H1 (cell line): Measurements from ENCODE around the gene RAD52. TPM values are rescaled to one million over a fixed set of nuclear protein-coding genes. Genes with fewer than 3 reads are reported as not detected.

ENCODE experiments used
- CTCF ChIA-PET: fragments of 300-600 bp; sonication (Branson Sonifier 250); formaldehyde crosslinking; loops from one replicate; lab custom pipeline; 2021; ENCODE audit not compliant: partially characterized antibody; lab: Charles Lee
- POLR2A ChIA-PET: fragments of 300-600 bp; sonication (Branson Sonifier 250); formaldehyde crosslinking; loops from one replicate; lab custom pipeline; 2021; ENCODE audit warnings: inconsistent platforms; ENCODE audit not compliant: partially characterized antibody; lab: Charles Lee
- DNase-seq, 2 experiments: peaks; one replicate each; pipeline versions ENCODE4 v3.0.0 to v3.0.0-alpha.2; 2010 to 2022; ENCODE audit warnings: low spot score in 2 of 2, low read depth in 1 of 2, mixed read lengths in 1 of 2
- FAIRE-seq: peaks from 2 replicates; lab custom pipeline; 2011; peaks lifted over from hg19 to GRCh38; lab: Jason Lieb, UNC
- H2AFZ ChIP-seq: 2 replicates; pipeline ENCODE4 v1.8.1; 2012; ENCODE audit warnings: low read length, inconsistent platforms
- H2AK5ac ChIP-seq: 2 replicates; pipeline ENCODE4 v1.6.1; 2013; ENCODE audit warnings: low read depth, low read length
- H2BK120ac ChIP-seq: replicated peaks from 2 replicates; pipeline ENCODE3; 2013; ENCODE audit warnings: low read depth, low read length, inconsistent platforms
- H2BK12ac ChIP-seq: 2 replicates; pipeline ENCODE4 v1.6.1; 2013; ENCODE audit warnings: low read depth, low read length
- H2BK15ac ChIP-seq: 2 replicates; pipeline ENCODE4 v1.6.1; 2013; ENCODE audit warnings: low read length
- H2BK20ac ChIP-seq: 2 replicates; pipeline ENCODE4 v1.6.1; 2013; ENCODE audit warnings: low read length
- H2BK5ac ChIP-seq: 2 replicates; pipeline ENCODE4 v1.6.1; 2013; ENCODE audit warnings: low read depth, low read length
- H3K14ac ChIP-seq: 2 replicates; pipeline ENCODE4 v1.6.1; 2013; ENCODE audit warnings: inconsistent platforms; ENCODE audit not compliant: insufficient read length
- H3K18ac ChIP-seq: 2 replicates; pipeline ENCODE4 v1.6.1; 2013; ENCODE audit warnings: low read length; ENCODE audit errors: extremely low read depth
- H3K23ac ChIP-seq: 2 replicates; pipeline ENCODE4 v1.6.1; 2013; ENCODE audit warnings: inconsistent platforms; ENCODE audit not compliant: insufficient read length
- H3K23me2 ChIP-seq: 2 replicates; pipeline ENCODE4 v1.6.1; 2013; ENCODE audit warnings: low read depth, low read length
- H3K27ac ChIP-seq: 2 replicates; pipeline ENCODE4 v1.6.1; 2011; ENCODE audit warnings: low read depth, low read length, inconsistent platforms
- H3K27me3 ChIP-seq, 4 experiments: replicated peaks in 1 of 4; 1 replicate in 1 of 4; 2 replicates in 3 of 4; pipeline versions ENCODE4 v1.6.1 to v1.8.1; 2011 to 2013; ENCODE audit warnings: low read length in 3 of 4, mild to moderate bottlenecking in 3 of 4, inconsistent platforms in 2 of 4, mixed read lengths in 2 of 4, moderate library complexity in 1 of 4; ENCODE audit not compliant: control insufficient read depth in 3 of 4, insufficient read depth in 3 of 4; ENCODE audit errors: extremely low read depth in 1 of 4
- H3K36me3 ChIP-seq, 4 experiments: 2 replicates each; pipeline versions ENCODE4 v1.6.1 to v1.8.1; 2011 to 2013; ENCODE audit warnings: mild to moderate bottlenecking in 4 of 4, low read length in 3 of 4, moderate library complexity in 2 of 4, control low read depth in 1 of 4, inconsistent platforms in 1 of 4; ENCODE audit not compliant: insufficient read depth in 4 of 4, control insufficient read depth in 2 of 4
- H3K4ac ChIP-seq: replicated peaks from 2 replicates; pipeline ENCODE3; 2013; ENCODE audit warnings: low read length, low read depth, mixed read lengths, inconsistent platforms; ENCODE audit not compliant: insufficient read length
- H3K4me1 ChIP-seq, 4 experiments: replicated peaks in 1 of 4; 1 replicate in 1 of 4; 2 replicates in 3 of 4; pipeline versions ENCODE4 v1.6.1 to v1.8.1; 2011 to 2013; ENCODE audit warnings: low read length in 3 of 4, inconsistent platforms in 2 of 4, mixed read lengths in 1 of 4; ENCODE audit not compliant: insufficient read depth in 4 of 4, control insufficient read depth in 3 of 4
- H3K4me2 ChIP-seq, 2 experiments: 2 replicates each; pipeline versions ENCODE4 v1.6.1 to v1.8.1; 2011 to 2013; ENCODE audit warnings: low read depth in 2 of 2, low read length in 2 of 2, control low read depth in 1 of 2, inconsistent platforms in 1 of 2, mild to moderate bottlenecking in 1 of 2; ENCODE audit not compliant: insufficient read depth in 1 of 2
- H3K4me3 ChIP-seq, 4 experiments: fragments of 200-600, 300-600 bp in 1 of 4; sonication (generic), shearing (Covaris generic), sonication (Bioruptor Twin) in 1 of 4; 2 replicates each; pipeline versions ENCODE4 v1.5.1 to v1.8.1; 2011 to 2016; ENCODE audit warnings: low read length in 4 of 4, low read depth in 3 of 4, control low read depth in 2 of 4, inconsistent platforms in 2 of 4, mild to moderate bottlenecking in 2 of 4, mixed read lengths in 1 of 4, moderate library complexity in 1 of 4; ENCODE audit not compliant: insufficient read depth in 2 of 4; ENCODE audit errors: extremely low read depth in 1 of 4
- H3K56ac ChIP-seq: replicated peaks from 2 replicates; pipeline ENCODE3; 2013; ENCODE audit warnings: low read depth, mild to moderate bottlenecking, mixed read lengths, low read length, inconsistent platforms; ENCODE audit not compliant: insufficient read length
- H3K79me1 ChIP-seq: 2 replicates; pipeline ENCODE4 v1.6.1; 2013; ENCODE audit warnings: low read depth, low read length, control low read depth
- H3K79me2 ChIP-seq, 2 experiments: 2 replicates each; pipeline versions ENCODE4 v1.6.1 to v1.8.1; 2012 to 2013; ENCODE audit warnings: low read length in 2 of 2, mild to moderate bottlenecking in 2 of 2, inconsistent platforms in 1 of 2; ENCODE audit not compliant: insufficient read depth in 2 of 2, control insufficient read depth in 1 of 2
- H3K9ac ChIP-seq, 4 experiments: replicated peaks in 1 of 4; 1 replicate in 1 of 4; 2 replicates in 3 of 4; pipeline versions ENCODE4 v1.6.1 to v1.8.1; 2011 to 2013; ENCODE audit warnings: low read depth in 3 of 4, low read length in 3 of 4, control low read depth in 2 of 4, mild to moderate bottlenecking in 2 of 4, moderate library complexity in 2 of 4, inconsistent platforms in 1 of 4; ENCODE audit errors: extremely low read depth in 1 of 4
- H3K9me3 ChIP-seq, 2 experiments: 2 replicates each; pipeline versions ENCODE4 v1.6.1 to v1.8.1; 2012 to 2013; ENCODE audit warnings: mild to moderate bottlenecking in 2 of 2, moderate library complexity in 2 of 2, control low read depth in 1 of 2, inconsistent platforms in 1 of 2, low read depth in 1 of 2, low read length in 1 of 2, mixed read lengths in 1 of 2; ENCODE audit not compliant: insufficient read depth in 2 of 2
- H4K20me1 ChIP-seq, 2 experiments: replicated peaks in 1 of 2; 2 replicates each; pipeline versions ENCODE3 to v1.8.1; 2011 to 2013; ENCODE audit warnings: inconsistent platforms in 2 of 2, low read length in 2 of 2, mild to moderate bottlenecking in 1 of 2; ENCODE audit not compliant: insufficient read depth in 2 of 2, control insufficient read depth in 1 of 2
- H4K5ac ChIP-seq: 2 replicates; pipeline ENCODE4 v1.6.1; 2013; ENCODE audit warnings: low read length, low read depth, mixed read lengths, inconsistent platforms; ENCODE audit not compliant: insufficient read length
- H4K8ac ChIP-seq: 2 replicates; pipeline ENCODE4 v1.8.0; 2013; ENCODE audit warnings: mild to moderate bottlenecking, moderate library complexity, low read length, inconsistent platforms; ENCODE audit not compliant: insufficient read depth; ENCODE audit errors: extremely low read depth
- H4K91ac ChIP-seq: replicated peaks from 2 replicates; pipeline ENCODE3; 2013; ENCODE audit warnings: low read length, mixed read lengths, inconsistent platforms; ENCODE audit not compliant: insufficient read length
- CBX5 ChIP-seq: fragments of 300-800, 300-1000 bp; sonication (generic); IDR thresholded peaks from 2 replicates; pipeline ENCODE4 v1.7.1; 2016; ENCODE audit warnings: antibody characterized with exemption, low read length, low read depth
- POU5F1 ChIP-seq: IDR thresholded peaks from 2 replicates; pipeline ENCODE4 v1.6.1; 2011; ENCODE audit warnings: low read depth, mild to moderate bottlenecking, low read length, moderate library complexity
- WGBS, 2 experiments: shearing (Covaris generic) in 1 of 2; methylation state at CpG; one replicate each; pipeline versions ENCODE4 v1.1.6 to v1.1.7; 2013 to 2015; ENCODE audit warnings: low lambda C conversion rate in 2 of 2, mixed read lengths in 2 of 2, inconsistent platforms in 1 of 2, low coverage in 1 of 2, missing lambda C conversion rate in 1 of 2; ENCODE audit not compliant: insufficient replicate concordance in 2 of 2, insufficient coverage in 1 of 2, insufficient read length in 1 of 2; ENCODE audit errors: extremely low coverage in 1 of 2, missing lambda C conversion rate in 1 of 2; 5-methylcytosine and 5-hydroxymethylcytosine counted together
- polyA plus RNA-seq, 7 experiments: library from polyadenylated mRNA; depleted of rRNA in 3 of 7; stranded (reverse) in 5 of 7; unstranded in 2 of 7; fragments of >200 nt in 5 of 7; fragments of 200-250 nt in 2 of 7; gene quantifications; 1 replicate in 5 of 7; 2 replicates in 1 of 7; 4 replicates in 1 of 7; pipeline versions ENCODE4 v1.2.1 to v1.2.3, GENCODE V29; 2011 to 2013; ENCODE audit warnings: missing spikeins in 2 of 7, mixed read lengths in 2 of 7
- total RNA-seq: library from RNA; stranded (reverse); fragmentation: NEBNext Ultra II Directional; extraction: Animal tissue kit (Norgen Biotek cat#: 25700); gene quantifications from 2 replicates; pipeline ENCODE4 v1.2.1, GENCODE V29; 2021

Gene RAD52
- total and polyA plus RNA-seq, 2 of the 8 experiments (the other 6 are each of a cell fraction or from before 2014, with no cell fraction given) = 12.5 to 14.3 TPM

GRCh38 chr12:971991-972390, 22.5 kb upstream of the RAD52 start:
- Histone ChIP-seq H3K36me3 (no peaks in the 10 kb centered on the region), H2BK20ac (no peak overlapping the region), H4K91ac (no peak overlapping the region), H2BK5ac (no peak overlapping the region), H4K8ac (no peak overlapping the region), H2BK15ac (no peak overlapping the region), H2BK12ac (no peak overlapping the region)
- POLR2A ChIA-PET = no interaction called here
- no peak for TF ChIP-seq POU5F1
- TF ChIP-seq CBX5 = no peak
- TF ChIP-seq, all 59 proteins: peak for 0
- H3K23ac ChIP-seq = no peak overlapping the region
- H4K5ac ChIP-seq = no peak overlapping the region
- no peaks in the 10 kb centered on the region for H3K4me1 ChIP-seq
- H2AFZ ChIP-seq = no peak overlapping the region
- H3K56ac ChIP-seq = no peak overlapping the region
- no peak overlapping the region for H3K14ac ChIP-seq
- no peaks in the 10 kb centered on the region for H3K23me2 ChIP-seq
- no peak overlapping the region for H3K18ac ChIP-seq
- H3K4me3 ChIP-seq = no peak overlapping the region
- H3K27me3 ChIP-seq = no peaks in the 10 kb centered on the region
- H3K4me2 ChIP-seq = no peak overlapping the region
- no peak overlapping the region for H3K27ac ChIP-seq
- no peak overlapping the region for H2BK120ac ChIP-seq
- no peaks in the 10 kb centered on the region for H3K79me1 ChIP-seq
- H3K4ac ChIP-seq = no peak overlapping the region
- WGBS, 2 experiments = 87% methylated on average over 4 of the region's 4 CpGs; no CpG with 5 or more reads in 1 of the 2 experiments
- H3K9me3 ChIP-seq = no peaks in the 10 kb centered on the region; a peak in 1 of 4 replicates
- no peaks in the 10 kb centered on the region for H4K20me1 ChIP-seq
- H3K79me2 ChIP-seq = no peaks in the 10 kb centered on the region
- no peak overlapping the region for H3K9ac ChIP-seq
- H2AK5ac ChIP-seq = no peak overlapping the region
- no peak for DNase-seq
- FAIRE-seq = no peak
- CTCF ChIA-PET = interaction anchor here (0.7 kb wide), 1 partner anchor 13 kb away, joined by 3 read pairs; no protein-coding TSS in a partner anchor
